8988T (cell line): Measurements from ENCODE around the gene UBE2Q1.

Experiments
- DNase-seq: peaks from one replicate; pipeline ENCODE4 v3.0.0; 2011

Gene UBE2Q1

DNA sequence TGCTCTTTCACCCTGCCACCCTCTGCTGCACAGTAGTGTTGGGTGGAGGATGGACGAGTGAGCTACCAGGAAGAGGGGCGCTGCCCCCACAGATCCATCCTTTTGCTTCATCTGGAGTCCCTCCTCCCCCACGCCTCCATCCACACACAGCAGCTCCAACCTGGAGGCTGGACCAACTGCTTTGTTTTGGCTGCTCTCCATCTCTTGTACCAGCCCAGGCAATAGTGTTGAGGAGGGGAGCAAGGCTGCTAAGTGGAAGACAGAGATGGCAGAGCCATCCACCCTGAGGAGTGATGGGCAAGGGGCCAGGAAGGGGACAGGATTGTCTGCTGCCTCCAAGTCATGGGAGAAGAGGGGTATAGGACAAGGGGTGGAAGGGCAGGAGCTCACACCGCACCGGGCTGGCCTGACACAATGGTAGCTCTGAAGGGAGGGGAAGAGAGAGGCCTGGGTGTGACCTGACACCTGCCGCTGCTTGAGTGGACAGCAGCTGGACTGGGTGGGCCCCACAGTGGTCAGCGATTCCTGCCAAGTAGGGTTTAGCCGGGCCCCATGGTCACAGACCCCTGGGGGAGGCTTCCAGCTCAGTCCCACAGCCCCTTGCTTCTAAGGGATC, 17.6 kb upstream of the UBE2Q1 start:
- no peak for DNase-seq

DNA sequence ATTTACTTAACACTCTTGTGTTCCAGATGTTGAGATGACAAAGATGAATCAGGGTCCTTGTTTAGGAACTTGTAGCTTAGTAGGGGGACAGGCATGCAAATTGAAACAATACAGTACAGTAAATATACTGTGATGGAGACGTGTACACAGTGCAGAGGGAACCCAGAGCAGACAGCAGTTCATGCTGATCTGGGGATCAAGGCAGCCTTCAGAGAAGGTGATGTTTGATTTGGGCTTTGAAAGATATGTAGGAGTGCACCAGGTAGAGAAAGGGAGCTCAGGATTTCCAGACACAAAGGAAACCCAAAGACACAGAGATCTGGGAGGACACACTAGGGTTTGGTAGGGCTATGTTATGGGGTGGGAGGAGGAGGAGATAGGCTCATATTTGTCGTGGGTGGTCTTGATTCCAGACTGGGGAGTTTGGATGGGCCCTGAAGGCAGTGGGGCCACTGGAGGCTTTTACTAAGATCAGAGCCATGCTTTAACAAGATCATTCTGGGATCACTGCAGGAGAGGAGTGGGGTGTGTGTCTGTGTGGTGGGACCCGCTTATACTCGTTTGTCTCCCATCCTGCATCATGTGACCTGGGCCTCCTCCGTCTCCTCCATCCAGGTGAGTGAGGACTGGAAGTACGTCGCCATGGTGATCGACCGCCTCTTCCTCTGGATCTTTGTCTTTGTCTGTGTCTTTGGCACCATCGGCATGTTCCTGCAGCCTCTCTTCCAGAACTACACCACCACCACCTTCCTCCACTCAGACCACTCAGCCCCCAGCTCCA, 16.9 kb upstream of the UBE2Q1 start:
- no peak for DNase-seq

DNA sequence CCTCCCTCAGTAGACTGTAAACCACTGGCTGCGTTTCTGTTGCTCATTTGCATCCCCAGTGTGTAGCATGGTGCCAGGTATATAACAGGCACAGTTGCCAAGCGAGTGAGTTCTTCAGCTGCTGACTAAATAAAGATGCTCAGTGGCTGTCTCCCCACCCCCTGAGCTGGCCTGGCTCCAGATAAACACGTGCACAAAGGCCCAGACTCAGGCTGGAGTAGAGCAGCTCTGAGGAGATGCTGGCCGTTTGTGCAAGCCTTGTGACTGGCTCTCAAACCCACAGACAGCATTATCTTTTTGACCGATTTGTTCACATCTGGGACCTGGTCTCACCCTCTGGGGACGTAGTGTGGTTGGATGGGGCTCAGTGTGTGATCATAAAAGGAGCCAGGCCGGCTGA, 16.3 kb upstream of the UBE2Q1 start:
- DNase-seq, result no peak

DNA sequence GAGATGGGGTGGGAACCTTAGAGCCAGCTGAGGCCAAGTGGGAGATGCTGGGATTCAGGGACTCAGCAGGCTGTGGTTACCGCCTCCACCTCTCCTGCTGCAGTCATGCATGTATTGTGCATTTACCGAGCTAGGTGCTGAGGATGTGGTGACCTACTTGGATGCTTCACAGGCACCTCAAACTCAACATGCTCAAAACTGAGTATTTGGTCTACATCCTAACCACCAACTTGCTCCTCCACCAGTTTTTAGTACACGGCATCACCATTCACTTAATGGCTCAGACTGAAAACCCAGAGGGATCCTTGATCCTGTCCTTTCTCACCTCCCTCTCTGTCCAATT, 14.7 kb upstream of the UBE2Q1 start:
- no peak for DNase-seq

GRCh38 chr1:154572468-154573167, 14.2 kb upstream of the UBE2Q1 start:
- no peak for DNase-seq

DNA sequence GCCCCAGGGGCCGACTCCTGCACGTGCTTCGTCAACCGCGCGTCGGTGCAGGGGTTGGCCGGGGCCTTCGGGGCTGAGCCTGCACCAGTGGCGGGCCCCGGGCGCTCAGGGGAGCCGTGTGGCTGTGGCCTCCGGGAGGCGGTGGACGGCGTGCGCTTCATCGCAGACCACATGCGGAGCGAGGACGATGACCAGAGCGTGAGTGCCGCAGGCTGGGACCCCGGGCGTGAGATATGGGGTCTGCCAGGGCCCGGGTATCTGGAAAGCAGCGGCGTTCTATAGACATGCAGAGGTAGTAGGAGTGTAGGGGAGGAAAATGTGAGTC, 13.5 kb upstream of the UBE2Q1 start:
- no peak for DNase-seq

DNA sequence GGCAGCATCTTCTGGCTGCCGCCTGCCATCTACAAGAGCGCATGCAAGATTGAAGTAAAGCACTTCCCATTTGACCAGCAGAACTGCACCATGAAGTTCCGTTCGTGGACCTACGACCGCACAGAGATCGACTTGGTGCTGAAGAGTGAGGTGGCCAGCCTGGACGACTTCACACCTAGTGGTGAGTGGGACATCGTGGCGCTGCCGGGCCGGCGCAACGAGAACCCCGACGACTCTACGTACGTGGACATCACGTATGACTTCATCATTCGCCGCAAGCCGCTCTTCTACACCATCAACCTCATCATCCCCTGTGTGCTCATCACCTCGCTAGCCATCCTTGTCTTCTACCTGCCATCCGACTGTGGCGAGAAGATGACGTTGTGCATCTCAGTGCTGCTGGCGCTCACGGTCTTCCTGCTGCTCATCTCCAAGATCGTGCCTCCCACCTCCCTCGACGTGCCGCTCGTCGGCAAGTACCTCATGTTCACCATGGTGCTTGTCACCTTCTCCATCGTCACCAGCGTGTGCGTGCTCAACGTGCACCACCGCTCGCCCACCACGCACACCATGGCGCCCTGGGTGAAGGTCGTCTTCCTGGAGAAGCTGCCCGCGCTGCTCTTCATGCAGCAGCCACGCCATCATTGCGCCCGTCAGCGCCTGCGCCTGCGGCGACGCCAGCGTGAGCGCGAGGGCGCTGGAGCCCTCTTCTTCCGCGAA, 12.9 kb upstream of the UBE2Q1 start:
- DNase-seq, result no peak

DNA sequence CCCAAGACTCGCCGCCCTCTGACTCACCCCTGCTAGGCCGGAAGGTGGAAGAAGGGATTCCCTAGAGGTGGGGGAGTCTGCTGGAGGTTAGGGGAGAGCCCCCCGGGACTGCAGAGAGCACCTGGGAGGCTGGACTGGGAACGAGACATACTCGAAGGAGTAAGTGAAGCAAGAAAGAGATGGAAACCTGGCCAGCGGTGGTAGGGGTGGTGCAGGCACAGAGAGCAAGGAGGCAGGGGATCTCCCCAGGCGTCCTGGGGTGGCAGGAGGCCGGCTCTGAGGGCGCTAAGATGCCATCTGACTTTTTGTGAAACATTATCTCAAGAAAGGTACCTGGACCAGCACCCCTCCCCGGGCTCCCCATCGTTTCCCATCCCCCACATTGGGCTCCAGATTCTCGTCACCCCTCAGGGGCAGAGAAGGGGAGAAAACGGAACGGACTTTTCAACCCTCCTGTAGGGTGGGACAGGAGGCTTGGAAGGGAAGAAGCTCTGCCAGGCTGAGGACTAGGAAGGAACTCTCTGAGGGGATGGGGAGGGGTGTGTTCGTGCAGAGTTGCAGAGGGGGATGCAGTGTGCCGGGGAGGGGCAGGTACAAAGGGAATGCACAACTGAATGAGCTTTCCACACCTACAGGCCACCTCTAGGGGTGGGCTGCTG, 9.8 kb upstream of the UBE2Q1 start:
- DNase-seq, result no peak

GRCh38 chr1:154567386-154568156, 9.1 kb upstream of the UBE2Q1 start, which contains the start of gene CHRNB2:
Gene CHRNB2 (plus strand): TSS chr1:154567778. CDS start chr1:154568045, 267 bp downstream.
- DNase-seq, result peak; percentile 92

- no peak for DNase-seq
Measured at GRCh38 chr1:154565876-154566275, 7.4 kb upstream of the UBE2Q1 start.

GRCh38 chr1:154559466-154560044, 1.1 kb upstream of the UBE2Q1 start:
- DNase-seq, result no peak

DNA sequence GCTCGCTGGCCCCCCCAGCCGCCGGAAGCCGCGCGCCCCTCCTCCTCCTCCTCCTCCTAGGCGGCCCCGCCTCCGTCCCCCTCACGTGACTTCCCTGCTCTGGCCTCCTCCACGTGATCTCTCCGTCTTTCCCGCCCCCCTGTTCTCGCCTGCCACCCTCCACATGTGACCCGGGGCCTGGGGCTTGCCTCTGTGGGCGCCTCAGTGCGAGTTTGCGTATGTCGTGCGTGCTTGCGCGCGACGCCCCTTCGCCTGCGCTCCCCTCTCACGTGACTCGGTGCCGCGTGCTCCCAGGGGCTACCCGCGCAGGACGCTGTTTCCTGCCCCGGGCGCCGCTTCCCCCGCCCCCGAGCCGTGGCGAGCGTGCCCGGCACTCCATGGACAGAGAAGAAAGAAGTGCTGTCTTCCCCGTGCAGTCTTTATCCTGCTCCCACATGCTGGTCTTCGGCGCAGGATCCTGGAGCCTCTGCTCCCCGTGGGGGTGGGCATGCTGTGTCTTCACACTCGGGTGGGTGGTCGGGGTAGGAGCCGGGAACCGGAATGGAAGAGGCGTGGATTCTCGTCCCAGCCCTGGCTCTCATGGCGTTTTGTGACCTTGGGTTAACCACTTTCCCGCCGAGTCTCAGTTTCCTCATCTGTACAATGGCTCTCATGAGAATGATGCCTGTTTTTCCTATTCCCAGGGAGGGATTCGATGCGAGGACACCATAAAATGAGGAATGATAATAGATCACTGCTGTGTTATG, 431 bp upstream of the UBE2Q1 start:
- DNase-seq, result peak; percentile 85

GRCh38 chr1:154557248-154557938, 1.1 kb downstream of the UBE2Q1 start:
- no peak for DNase-seq

DNA sequence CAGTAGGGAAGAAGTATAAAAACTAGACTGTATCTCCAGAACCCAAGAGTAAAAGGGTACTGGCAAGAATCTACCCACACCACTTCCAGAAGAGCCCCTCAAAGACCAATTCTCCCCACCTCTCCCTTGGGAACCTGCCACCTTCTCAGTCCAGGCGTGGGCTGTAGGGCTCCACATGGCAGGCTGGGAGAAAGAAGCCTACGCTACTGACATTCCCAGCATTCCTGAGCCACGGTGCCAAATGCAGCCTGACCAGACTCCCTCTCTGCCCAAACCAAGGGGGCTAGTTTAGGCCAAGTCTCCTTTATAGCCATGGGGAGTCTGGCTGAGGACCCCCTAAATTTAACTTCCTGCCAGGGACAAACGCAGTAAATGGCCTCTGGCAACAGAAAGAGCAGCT, 2.0 kb downstream of the UBE2Q1 start:
- no peak for DNase-seq

- no peak for DNase-seq
Measured at GRCh38 chr1:154553056-154554030, 5.1 kb downstream of the UBE2Q1 start.

- DNase-seq, result no peak
Measured at GRCh38 chr1:154552036-154552435, 6.4 kb downstream of the UBE2Q1 start.

- no peak for DNase-seq
Measured at GRCh38 chr1:154551474-154551873, 7.0 kb downstream of the UBE2Q1 start.

GRCh38 chr1:154550657-154551056, 7.8 kb downstream of the UBE2Q1 start:
- no peak for DNase-seq

DNA sequence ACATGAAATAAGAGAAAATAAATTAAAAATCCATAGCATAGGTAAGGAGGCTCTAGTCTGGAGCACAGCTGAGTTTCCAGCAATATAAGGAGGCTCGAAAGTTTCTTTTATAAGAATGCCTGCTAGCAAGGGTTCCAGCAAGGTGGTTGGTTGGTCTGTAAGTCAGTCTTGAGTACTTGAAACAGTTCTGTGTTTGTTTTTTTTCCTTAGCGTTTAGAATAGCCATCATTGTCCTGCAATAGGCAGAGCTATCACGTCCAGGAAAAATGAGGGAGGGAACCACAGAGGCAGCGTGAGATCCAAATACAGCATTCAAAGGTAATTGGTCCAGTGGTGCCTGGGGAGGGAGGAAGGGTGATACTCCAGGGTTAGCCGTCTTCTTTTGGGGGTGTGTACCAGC, 8.4 kb downstream of the UBE2Q1 start:
- DNase-seq, result no peak
